GM18526 (cell line): ENCODE data around the gene ELOVL7.

Experiments
- POLR2A ChIP-seq: IDR thresholded peaks from 3 replicates; pipeline ENCODE4 v1.6.1; 2011; ENCODE audit not compliant: insufficient read length; ENCODE audit errors: extremely low read depth

ELOVL7 gene

GRCh38 chr5:60811105-60811504, 33.0 kb downstream of the ELOVL7 start:
- no peak for TF ChIP-seq POLR2A

- no peak for TF ChIP-seq POLR2A
Measured at GRCh38 chr5:60810438-60811085, 33.5 kb downstream of the ELOVL7 start.

- no peak for TF ChIP-seq POLR2A
Measured at GRCh38 chr5:60809891-60810425, 34.1 kb downstream of the ELOVL7 start.

- no peak for TF ChIP-seq POLR2A
Measured at GRCh38 chr5:60806591-60807243, 37.4 kb downstream of the ELOVL7 start.

GRCh38 chr5:60805463-60805862, 38.6 kb downstream of the ELOVL7 start:
- TF ChIP-seq POLR2A: no peak

GRCh38 chr5:60803712-60804111, 40.4 kb downstream of the ELOVL7 start:
- TF ChIP-seq POLR2A: no peak

GRCh38 chr5:60802986-60803385, 41.1 kb downstream of the ELOVL7 start:
- no peak for TF ChIP-seq POLR2A

- no peak for TF ChIP-seq POLR2A
Measured at GRCh38 chr5:60802226-60802625, 41.8 kb downstream of the ELOVL7 start.

- no peak for TF ChIP-seq POLR2A
Measured at GRCh38 chr5:60797482-60798153, 46.5 kb downstream of the ELOVL7 start.

- TF ChIP-seq POLR2A: no peak
Measured at GRCh38 chr5:60794691-60795090, 49.4 kb downstream of the ELOVL7 start.

GRCh38 chr5:60792438-60792837, 51.6 kb downstream of the ELOVL7 start:
- no peak for TF ChIP-seq POLR2A

GRCh38 chr5:60789551-60789950, 54.5 kb downstream of the ELOVL7 start:
- no peak for TF ChIP-seq POLR2A

- no peak for TF ChIP-seq POLR2A
Measured at GRCh38 chr5:60788863-60789513, 55.1 kb downstream of the ELOVL7 start.

GRCh38 chr5:60779466-60779865, 64.6 kb downstream of the ELOVL7 start:
- no peak for TF ChIP-seq POLR2A

GRCh38 chr5:60776343-60776742, 67.7 kb downstream of the ELOVL7 start:
- no peak for TF ChIP-seq POLR2A
